Stimulated activated CD8-positive, alpha-beta memory T cell treated with anti-CD3 and anti-CD28 coated beads, Interleukin-2, amount 100 ng/mL, for 1 hour (primary cell): ENCODE measurements around the gene BZW2.

Source experiments
- DNase-seq, 2 donors: peaks; one replicate each; pipeline ENCODE4 v3.0.0-alpha.2; 2020; ENCODE audit warnings: low read depth in 2 of 2

Gene BZW2

GRCh38 chr7:16645593-16646471, at the start of gene BZW2, which contains the start of gene ANKMY2:
Gene BZW2 (plus strand): TSS chr7:16646181. CDS start chr7:16665444, 19,263 bp downstream.
Gene ANKMY2 (minus strand): TSS chr7:16645754. CDS start chr7:16645573, 181 bp downstream.
- DNase-seq: peak; percentile 83 to 85

GRCh38 chr7:16598015-16598414, 48.0 kb upstream of the BZW2 start:
- DNase-seq: no peak

- no peak for DNase-seq
Measured at GRCh38 chr7:16599860-16600259, 46.1 kb upstream of the BZW2 start.

- DNase-seq: no peak
Measured at GRCh38 chr7:16603633-16604032, 42.3 kb upstream of the BZW2 start.

- no peak for DNase-seq
Measured at GRCh38 chr7:16604054-16604453, 41.9 kb upstream of the BZW2 start.

- no peak for DNase-seq
Measured at GRCh38 chr7:16606704-16607103, 39.3 kb upstream of the BZW2 start.

GRCh38 chr7:16609842-16610450, 36.0 kb upstream of the BZW2 start:
- no peak for DNase-seq

- no peak for DNase-seq
Measured at GRCh38 chr7:16611711-16612110, 34.3 kb upstream of the BZW2 start.

- no peak for DNase-seq
Measured at GRCh38 chr7:16615228-16615627, 30.8 kb upstream of the BZW2 start.

- DNase-seq: no peak
Measured at GRCh38 chr7:16616122-16616521, 29.9 kb upstream of the BZW2 start.

- DNase-seq: no peak
Measured at GRCh38 chr7:16616542-16616941, 29.4 kb upstream of the BZW2 start.

GRCh38 chr7:16619979-16620408, 26.0 kb upstream of the BZW2 start:
- no peak for DNase-seq

GRCh38 chr7:16626388-16626787, 19.6 kb upstream of the BZW2 start:
- no peak for DNase-seq

GRCh38 chr7:16627236-16627635, 18.7 kb upstream of the BZW2 start:
- DNase-seq: no peak

- no peak for DNase-seq
Measured at GRCh38 chr7:16630654-16631053, 15.3 kb upstream of the BZW2 start.

- no peak for DNase-seq
Measured at GRCh38 chr7:16634271-16634738, 11.7 kb upstream of the BZW2 start.

- DNase-seq: no peak
Measured at GRCh38 chr7:16636555-16637101, 9.4 kb upstream of the BZW2 start.

GRCh38 chr7:16637379-16637778, 8.6 kb upstream of the BZW2 start:
- no peak for DNase-seq

- no peak for DNase-seq
Measured at GRCh38 chr7:16638282-16639280, 7.4 kb upstream of the BZW2 start.

- no peak for DNase-seq
Measured at GRCh38 chr7:16644157-16644556, 1.8 kb upstream of the BZW2 start.
